Left kidney (tissue), 8 donors: ENCODE results near the gene SYPL2. TPM values are rescaled to one million over a fixed set of nuclear protein-coding genes. Genes with fewer than 3 reads are reported as not detected.
"Not testable (repeated sequence)": the region's sequence is repeated elsewhere in the genome, so short reads cannot be mapped to it uniquely, and the experiment has no call there.

Experiments
- DNase-seq: peaks from one replicate; pipeline ENCODE4 v3.0.0-alpha.2; 2013
- long read RNA-seq, 8 donors: transcript quantifications; one replicate each; lab custom pipeline, GENCODE V29; 2026
- polyA plus RNA-seq: library from polyadenylated mRNA; unstranded; fragments of 120-200 nt; gene quantifications from one replicate; pipeline ENCODE4 v1.2.1, GENCODE V29; 2013; ENCODE audit not compliant: insufficient read length

Gene SYPL2
- polyA plus RNA-seq = 13.4 TPM
- long read RNA-seq, donor 1, partial matches to known transcripts = 17 of 17 reads
- long read RNA-seq, donor 1, other reads (novel, unspliced or antisense) = 0 of 17 reads
- long read RNA-seq, donor 2 = 0 reads
- long read RNA-seq, donor 3, partial matches to known transcripts = 0 of 2 reads
- long read RNA-seq, donor 3, other reads (novel, unspliced or antisense) = 0 of 2 reads
- long read RNA-seq, donor 4 = 0 reads
- long read RNA-seq, donor 5, partial matches to known transcripts = 0 of 1 reads
- long read RNA-seq, donor 5, other reads (novel, unspliced or antisense) = 0 of 1 reads
- long read RNA-seq, donor 6, partial matches to known transcripts = 0 of 1 reads
- long read RNA-seq, donor 6, other reads (novel, unspliced or antisense) = 0 of 1 reads
- long read RNA-seq, donor 7, partial matches to known transcripts = 0 of 1 reads
- long read RNA-seq, donor 7, other reads (novel, unspliced or antisense) = 0 of 1 reads
- long read RNA-seq, donor 8 = 0 reads

- DNase-seq = peak; percentile 46
Observed at GRCh38 chr1:109466452-109467300, at the start of gene SYPL2. SYPL2 (plus strand) TSS chr1:109466546; CDS start chr1:109466844, 298 bp downstream.

GRCh38 chr1:109423498-109423897, 42.8 kb upstream of the SYPL2 start:
- DNase-seq = no peak

- DNase-seq = peak; percentile 22
Observed at GRCh38 chr1:109425391-109426280, 40.7 kb upstream of the SYPL2 start.

- DNase-seq = peak; percentile 97
Observed at GRCh38 chr1:109426281-109427170, 39.8 kb upstream of the SYPL2 start, which contains the start of gene PSMA5. PSMA5 (minus strand) TSS chr1:109426448; CDS start chr1:109426330, 118 bp downstream.

GRCh38 chr1:109427171-109427467, 39.2 kb upstream of the SYPL2 start:
- no peak for DNase-seq

DNA sequence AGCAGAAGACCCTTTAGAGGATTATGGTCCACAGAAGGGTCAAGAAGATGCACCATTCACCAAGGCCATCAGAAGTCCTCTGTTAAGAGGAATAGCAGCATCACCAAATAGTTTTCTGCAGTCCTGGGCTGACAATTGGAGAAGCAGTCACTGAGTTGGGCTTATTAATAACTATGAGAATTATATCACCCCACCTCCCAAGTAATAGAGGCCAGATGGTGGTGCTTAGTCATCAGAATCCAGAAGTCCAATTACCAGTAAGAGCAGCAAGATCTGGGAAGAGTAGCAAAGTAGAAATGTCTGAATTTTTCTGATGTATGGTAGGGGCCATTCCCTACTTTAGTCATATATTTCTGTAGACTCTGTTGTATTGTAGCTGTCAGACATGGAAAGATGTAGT, 34.0 kb upstream of the SYPL2 start:
- no peak for DNase-seq

GRCh38 chr1:109433322-109433721, 33.0 kb upstream of the SYPL2 start:
- no peak for DNase-seq

GRCh38 chr1:109434484-109434883, 31.9 kb upstream of the SYPL2 start:
- DNase-seq = no peak

- DNase-seq = no peak
Observed at GRCh38 chr1:109438798-109439297, 27.5 kb upstream of the SYPL2 start.

DNA sequence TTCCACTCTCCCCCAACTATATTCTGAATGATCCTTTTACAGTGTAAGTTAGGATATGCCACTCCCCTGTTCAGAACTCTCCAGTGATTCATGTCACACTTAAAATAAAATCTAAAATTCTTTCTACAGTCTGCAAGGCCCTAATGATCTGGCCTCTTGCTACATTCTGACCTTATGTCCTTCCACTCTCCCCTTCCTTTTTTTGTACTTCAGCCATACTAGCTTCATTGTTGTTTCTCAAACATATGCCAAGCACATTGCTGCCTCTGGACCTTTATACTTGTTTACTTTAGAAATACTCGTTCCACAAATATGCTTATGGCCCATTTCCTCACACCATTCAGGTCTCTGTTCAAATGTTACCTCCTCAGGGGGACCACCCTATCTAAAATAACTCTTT, 25.3 kb upstream of the SYPL2 start:
- no peak for DNase-seq

DNA sequence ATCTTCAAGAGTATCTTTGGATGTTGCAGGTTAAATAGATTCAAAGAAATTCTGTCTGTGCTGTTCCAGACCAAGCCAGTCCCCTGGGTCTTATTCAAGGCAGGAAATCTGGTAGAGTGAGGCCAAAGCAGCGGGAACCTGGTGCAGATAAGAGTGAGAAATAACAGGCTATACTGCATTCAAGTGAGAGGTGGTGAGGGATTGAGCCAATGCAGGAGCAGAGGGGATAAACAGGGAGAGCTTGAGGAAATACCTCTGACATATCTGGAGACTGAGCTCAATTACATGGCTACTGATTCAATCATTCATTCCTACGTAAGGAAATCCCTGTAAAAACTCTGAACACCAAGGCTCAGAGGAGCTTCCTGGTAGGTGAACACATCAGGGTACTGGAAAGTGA, 22.9 kb upstream of the SYPL2 start:
- no peak for DNase-seq

DNA sequence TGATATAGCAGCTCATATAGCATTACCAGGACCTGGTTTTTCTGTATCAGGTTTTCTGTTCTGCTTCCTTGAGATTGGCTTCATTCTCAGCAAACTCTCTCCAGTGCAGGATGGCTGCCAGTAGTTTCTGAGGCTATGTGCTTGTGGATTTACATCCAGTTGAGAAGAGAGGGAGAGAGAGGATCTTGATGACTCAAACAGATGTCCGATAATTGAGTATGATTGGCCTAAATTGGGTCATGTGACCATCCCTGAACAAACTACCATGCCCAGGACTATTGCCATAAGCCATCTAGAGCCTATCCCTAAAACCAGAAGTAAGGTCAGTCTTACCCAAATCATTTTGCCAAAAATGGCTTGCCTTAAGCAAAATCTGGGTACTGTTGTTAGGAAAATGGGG, 22.0 kb upstream of the SYPL2 start:
- no peak for DNase-seq

GRCh38 chr1:109445949-109446695, 20.2 kb upstream of the SYPL2 start:
- DNase-seq = not testable (repeated sequence)

- DNase-seq = no peak
Observed at GRCh38 chr1:109447524-109447923, 18.8 kb upstream of the SYPL2 start.

DNA sequence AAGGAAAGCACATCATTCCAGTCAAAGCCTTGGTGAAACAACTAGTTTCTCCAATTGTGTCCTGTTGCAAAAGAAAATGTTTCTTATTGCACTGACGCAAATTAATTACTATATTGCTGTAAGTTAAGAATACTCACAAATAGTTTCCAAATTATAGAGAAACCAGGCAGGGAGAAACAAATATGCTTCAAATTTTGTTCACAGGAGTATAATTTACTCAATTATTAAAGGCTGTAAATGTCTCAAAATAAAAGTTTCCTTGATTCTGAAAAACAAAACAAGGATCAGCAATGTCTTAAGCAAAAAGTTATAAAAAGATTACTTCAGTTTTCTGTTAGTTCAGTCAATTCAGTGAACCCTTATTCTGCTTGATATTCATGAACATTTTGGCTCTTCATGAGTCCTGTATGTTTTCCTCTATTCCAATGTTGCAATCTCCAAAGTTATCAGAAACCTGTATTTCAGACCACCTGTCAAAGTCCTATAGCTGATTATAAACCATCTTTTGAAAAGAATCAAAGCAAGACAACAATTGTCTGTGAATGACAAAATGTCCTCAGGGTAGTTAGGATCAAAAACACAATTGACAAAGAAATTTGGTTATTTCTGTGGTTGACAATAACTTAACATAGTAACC, 11.7 kb upstream of the SYPL2 start:
- no peak for DNase-seq

DNA sequence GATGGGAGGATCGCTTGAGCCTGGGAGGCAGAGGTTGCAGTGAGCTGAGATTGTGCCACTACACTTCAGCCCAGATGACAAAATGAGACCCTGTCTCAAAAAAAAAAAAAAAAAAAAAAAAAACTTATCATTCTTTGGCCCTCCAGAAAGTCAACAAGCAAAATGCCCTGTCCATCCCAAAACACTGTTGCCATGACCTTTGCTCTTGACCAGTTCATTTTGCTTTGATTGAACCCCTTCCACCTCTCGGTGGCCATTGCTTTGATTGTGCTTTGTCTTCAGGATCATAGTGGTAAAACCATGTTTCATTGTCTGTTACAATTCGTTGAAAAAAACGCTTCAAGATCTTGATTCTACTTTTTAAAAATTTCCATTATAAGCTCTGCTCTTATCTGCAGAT, 8.5 kb upstream of the SYPL2 start:
- DNase-seq = no peak

DNA sequence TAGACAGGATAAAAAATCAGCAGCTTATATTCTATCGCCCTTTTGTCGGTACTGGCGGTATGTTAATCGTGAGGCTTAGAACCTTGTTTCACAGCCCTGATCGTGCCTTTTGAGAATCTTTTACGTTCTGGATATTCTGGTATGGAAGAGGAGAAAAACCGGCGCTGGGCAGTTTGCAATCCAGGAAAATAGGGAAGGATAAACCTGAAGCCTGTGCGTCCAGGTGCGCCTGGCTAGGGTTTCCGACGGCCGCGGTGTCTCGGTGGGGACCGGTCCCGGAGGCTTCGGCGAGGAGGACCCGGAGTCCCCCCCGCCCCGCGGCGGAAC, 258 bp upstream of the SYPL2 start:
- no peak for DNase-seq

GRCh38 chr1:109467301-109467777, 993 bp downstream of the SYPL2 start:
- peak; percentile 15 for DNase-seq

DNA sequence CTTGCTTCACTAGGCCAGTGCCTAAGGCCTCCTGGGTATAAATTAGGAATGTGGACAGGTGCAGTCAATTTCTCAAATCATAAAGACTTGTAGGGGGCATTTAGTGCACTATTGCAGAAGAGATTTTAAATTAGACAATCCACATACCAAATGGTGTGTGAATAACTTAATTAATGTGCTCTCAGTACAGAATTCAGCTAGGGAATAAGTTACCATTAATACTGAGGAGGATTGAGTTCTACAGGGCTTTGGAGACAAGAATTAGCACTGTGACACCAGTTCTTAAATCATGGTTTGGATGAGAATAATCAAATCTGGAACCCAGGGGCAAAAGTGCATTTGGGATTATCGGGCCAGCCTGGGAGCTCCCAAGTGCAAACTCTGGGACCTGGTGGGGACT, 1.7 kb downstream of the SYPL2 start:
- DNase-seq = no peak

- DNase-seq = no peak
Observed at GRCh38 chr1:109468903-109469302, 2.6 kb downstream of the SYPL2 start.
